Measurements from ENCODE around the gene ANKLE2.

ANKLE2 gene

GRCh38 chr12:132743831-132744230 is 17.8 kb downstream of the ANKLE2 start:
- no peak for DNase-seq

- DNase-seq: no peak
Observed at GRCh38 chr12:132741620-132742019, 20.0 kb downstream of the ANKLE2 start.

GRCh38 chr12:132740652-132741051 is 21.0 kb downstream of the ANKLE2 start:
- DNase-seq: no peak

- DNase-seq: no peak
Observed at GRCh38 chr12:132740313-132740646, 21.4 kb downstream of the ANKLE2 start.

GRCh38 chr12:132739600-132740312 is 21.9 kb downstream of the ANKLE2 start:
- no peak for DNase-seq

GRCh38 chr12:132736913-132737312 is 24.7 kb downstream of the ANKLE2 start:
- no peak for DNase-seq

GRCh38 chr12:132736378-132736777 is 25.3 kb downstream of the ANKLE2 start:
- no peak for DNase-seq

- no peak for DNase-seq
Observed at GRCh38 chr12:132735496-132735895, 26.1 kb downstream of the ANKLE2 start.

GRCh38 chr12:132734206-132734605 is 27.4 kb downstream of the ANKLE2 start:
- no peak for DNase-seq

GRCh38 chr12:132731574-132731973 is 30.1 kb downstream of the ANKLE2 start:
- DNase-seq: no peak

GRCh38 chr12:132730353-132730752 is 31.3 kb downstream of the ANKLE2 start:
- DNase-seq: no peak

GRCh38 chr12:132729541-132730320 is 31.9 kb downstream of the ANKLE2 start:
- no peak for DNase-seq

GRCh38 chr12:132728502-132728901 is 33.1 kb downstream of the ANKLE2 start:
- no peak for DNase-seq

- DNase-seq: no peak
Observed at GRCh38 chr12:132727091-132727794, 34.4 kb downstream of the ANKLE2 start.

- DNase-seq: no peak
Observed at GRCh38 chr12:132726386-132726785, 35.2 kb downstream of the ANKLE2 start.

GRCh38 chr12:132724506-132725241 is 37.0 kb downstream of the ANKLE2 start:
- no peak for DNase-seq

GRCh38 chr12:132723764-132724140 is 37.9 kb downstream of the ANKLE2 start:
- DNase-seq: no peak

- DNase-seq: no peak
Observed at GRCh38 chr12:132723015-132723763, 38.4 kb downstream of the ANKLE2 start.

- DNase-seq: no peak
Observed at GRCh38 chr12:132720606-132721345, 40.9 kb downstream of the ANKLE2 start.

- DNase-seq: no peak
Observed at GRCh38 chr12:132719954-132720324, 41.7 kb downstream of the ANKLE2 start.

- DNase-seq: no peak
Observed at GRCh38 chr12:132719141-132719953, 42.3 kb downstream of the ANKLE2 start.
